Transverse colon (tissue), 3 donors: ENCODE measurements around the gene GRAMD1C.

Experiments used
- POLR2A ChIP-seq: fragments of 450-650 bp; IDR thresholded peaks from one replicate; pipeline ENCODE4 v1.6.1; 2016; ENCODE audit warnings: antibody characterized with exemption, mild to moderate bottlenecking, moderate library complexity
- TF ChIP-seq, protein P1 (sequence below), 5 experiments: fragments of 200-600 bp in 3 of 5; fragments of 450-650 bp in 2 of 5; sonication (generic) in 3 of 5; IDR thresholded peaks; 1 replicate in 2 of 5; 2 replicates in 3 of 5; pipeline ENCODE4 v1.5.1; 2016 to 2017; ENCODE audit warnings: antibody characterized with exemption in 5 of 5, inconsistent platforms in 3 of 5, mild to moderate bottlenecking in 2 of 5, moderate library complexity in 1 of 5

DNA sequence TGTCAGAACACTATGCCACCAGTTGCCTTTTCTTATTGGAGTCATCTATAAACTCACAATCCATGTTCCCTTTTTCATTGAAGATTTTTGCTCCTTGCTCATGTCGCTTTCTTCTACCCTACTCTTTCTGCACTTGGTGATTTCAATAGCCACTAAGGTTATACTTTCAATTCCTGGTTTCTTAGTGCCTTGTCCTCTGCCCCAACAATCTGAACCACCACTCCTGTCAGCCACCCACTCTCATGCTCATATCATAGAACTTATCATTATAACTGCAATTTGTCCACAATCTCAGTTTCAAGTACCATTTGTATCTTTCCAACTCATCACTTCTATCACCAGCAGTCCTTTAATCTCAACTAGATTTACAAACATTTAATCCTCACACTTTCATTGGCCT, 10.0 kb upstream of the GRAMD1C start:
- TF ChIP-seq, protein P1, sequence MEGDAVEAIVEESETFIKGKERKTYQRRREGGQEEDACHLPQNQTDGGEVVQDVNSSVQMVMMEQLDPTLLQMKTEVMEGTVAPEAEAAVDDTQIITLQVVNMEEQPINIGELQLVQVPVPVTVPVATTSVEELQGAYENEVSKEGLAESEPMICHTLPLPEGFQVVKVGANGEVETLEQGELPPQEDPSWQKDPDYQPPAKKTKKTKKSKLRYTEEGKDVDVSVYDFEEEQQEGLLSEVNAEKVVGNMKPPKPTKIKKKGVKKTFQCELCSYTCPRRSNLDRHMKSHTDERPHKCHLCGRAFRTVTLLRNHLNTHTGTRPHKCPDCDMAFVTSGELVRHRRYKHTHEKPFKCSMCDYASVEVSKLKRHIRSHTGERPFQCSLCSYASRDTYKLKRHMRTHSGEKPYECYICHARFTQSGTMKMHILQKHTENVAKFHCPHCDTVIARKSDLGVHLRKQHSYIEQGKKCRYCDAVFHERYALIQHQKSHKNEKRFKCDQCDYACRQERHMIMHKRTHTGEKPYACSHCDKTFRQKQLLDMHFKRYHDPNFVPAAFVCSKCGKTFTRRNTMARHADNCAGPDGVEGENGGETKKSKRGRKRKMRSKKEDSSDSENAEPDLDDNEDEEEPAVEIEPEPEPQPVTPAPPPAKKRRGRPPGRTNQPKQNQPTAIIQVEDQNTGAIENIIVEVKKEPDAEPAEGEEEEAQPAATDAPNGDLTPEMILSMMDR (IDR thresholded peaks at IDR 0.05), result no peak
- no peak for TF ChIP-seq POLR2A
